Common myeloid progenitor, CD34-positive (primary cell): Measurements from ENCODE around the gene PCCA.

Source experiments
- CTCF ChIA-PET: fragments of 350-600 bp; sonication (Branson Sonifier 250); formaldehyde crosslinking; loops from one replicate; lab custom pipeline; 2021; ENCODE audit warnings: antibody characterized with exemption; lab: Charles Lee
- POLR2A ChIA-PET: fragments of 350-600 bp; sonication (Branson Sonifier 250); formaldehyde crosslinking; loops from one replicate; lab custom pipeline; 2021; ENCODE audit warnings: antibody characterized with exemption; lab: Charles Lee
- DNase-seq, 3 donors: peaks; one replicate each; pipeline versions ENCODE4 v3.0.0 to v3.0.0-alpha.2; 2013
- H3K27ac ChIP-seq, 2 experiments: 1 replicate in 1 of 2; 2 replicates in 1 of 2; pipeline ENCODE4 v1.7.0; 2013; ENCODE audit warnings: inconsistent platforms in 2 of 2, low read length in 2 of 2, mild to moderate bottlenecking in 2 of 2, low read depth in 1 of 2, moderate library complexity in 1 of 2; ENCODE audit not compliant: severe bottlenecking in 2 of 2, insufficient read depth in 1 of 2, poor library complexity in 1 of 2
- H3K27me3 ChIP-seq, 5 experiments: replicated peaks in 2 of 5; 1 replicate in 3 of 5; 2 replicates in 2 of 5; pipeline versions ENCODE4 v1.6.1 to v1.7.0; 2013; ENCODE audit warnings: low read length in 4 of 5, mild to moderate bottlenecking in 2 of 5, moderate library complexity in 2 of 5, inconsistent platforms in 1 of 5; ENCODE audit not compliant: insufficient read depth in 5 of 5, control insufficient read depth in 4 of 5
- H3K36me3 ChIP-seq, 4 experiments: 1 replicate in 2 of 4; 2 replicates in 2 of 4; pipeline versions ENCODE4 v1.6.1 to v1.7.0; 2013; ENCODE audit warnings: low read length in 3 of 4, control low read depth in 1 of 4, mild to moderate bottlenecking in 1 of 4; ENCODE audit not compliant: control insufficient read depth in 4 of 4, insufficient read depth in 4 of 4
- H3K4me1 ChIP-seq, 4 experiments: 1 replicate in 3 of 4; 2 replicates in 1 of 4; pipeline versions ENCODE4 v1.6.1 to v1.7.1; 2013; ENCODE audit warnings: low read length in 3 of 4, mild to moderate bottlenecking in 3 of 4, control low read depth in 1 of 4, inconsistent platforms in 1 of 4, moderate library complexity in 1 of 4; ENCODE audit not compliant: control insufficient read depth in 4 of 4, insufficient read depth in 4 of 4; ENCODE audit errors: control extremely low read depth in 1 of 4
- H3K4me3 ChIP-seq, 7 experiments: 1 replicate in 4 of 7; 2 replicates in 3 of 7; pipeline versions ENCODE4 v1.5.1 to v1.7.0; 2013; ENCODE audit warnings: mild to moderate bottlenecking in 7 of 7, low read length in 6 of 7, moderate library complexity in 6 of 7, inconsistent platforms in 2 of 7, low read depth in 2 of 7, control low read depth in 1 of 7; ENCODE audit not compliant: insufficient read depth in 4 of 7, control insufficient read depth in 1 of 7; ENCODE audit errors: extremely low read depth in 1 of 7
- H3K9me3 ChIP-seq, 5 experiments: 1 replicate in 4 of 5; 2 replicates in 1 of 5; pipeline versions ENCODE4 v1.6.1 to v1.7.1; 2013; ENCODE audit warnings: low read length in 4 of 5, mild to moderate bottlenecking in 2 of 5, inconsistent platforms in 1 of 5, low read depth in 1 of 5, moderate library complexity in 1 of 5; ENCODE audit not compliant: control insufficient read depth in 4 of 5, insufficient read depth in 2 of 5; ENCODE audit errors: control extremely low read depth in 1 of 5
- WGBS: methylation state at CpG from one replicate; pipeline ENCODE4 v1.1.5; 2013; ENCODE audit not compliant: insufficient coverage; 5-methylcytosine and 5-hydroxymethylcytosine counted together

Gene PCCA

GRCh38 chr13:100341327-100341726 lies 252.4 kb downstream of the PCCA start:
- DNase-seq = no peak
- Histone ChIP-seq H3K9me3 (peaks cover 0 to 15% (median 4%) of the 10 kb centered on the region in 5 experiments), H3K27me3 (no peaks in the 10 kb centered on the region), H3K4me3 (no peak overlapping the region), H3K4me1 (no peaks in the 10 kb centered on the region), H3K27ac (no peak overlapping the region), H3K36me3 (peaks cover 0 to 10% (median 0%) of the 10 kb centered on the region in 4 experiments)
- WGBS = 90% methylated on average over 4 of the region's 6 CpGs
- ChIA-PET POLR2A (no interaction called here), CTCF (no interaction called here)

- Histone ChIP-seq H3K27me3 (no peaks in the 10 kb centered on the region), H3K9me3 (peaks cover 0 to 15% (median 4%) of the 10 kb centered on the region in 5 experiments), H3K36me3 (peaks cover 0 to 10% (median 0%) of the 10 kb centered on the region in 4 experiments), H3K27ac (no peak overlapping the region), H3K4me3 (no peak overlapping the region), H3K4me1 (no peaks in the 10 kb centered on the region)
- WGBS = 90% methylated on average over 1 of the region's 4 CpGs
- ChIA-PET CTCF (no interaction called here), POLR2A (no interaction called here)
- no peak for DNase-seq
These were observed 255.7 kb downstream of the PCCA start for GRCh38 chr13:100344544-100344943.

DNA sequence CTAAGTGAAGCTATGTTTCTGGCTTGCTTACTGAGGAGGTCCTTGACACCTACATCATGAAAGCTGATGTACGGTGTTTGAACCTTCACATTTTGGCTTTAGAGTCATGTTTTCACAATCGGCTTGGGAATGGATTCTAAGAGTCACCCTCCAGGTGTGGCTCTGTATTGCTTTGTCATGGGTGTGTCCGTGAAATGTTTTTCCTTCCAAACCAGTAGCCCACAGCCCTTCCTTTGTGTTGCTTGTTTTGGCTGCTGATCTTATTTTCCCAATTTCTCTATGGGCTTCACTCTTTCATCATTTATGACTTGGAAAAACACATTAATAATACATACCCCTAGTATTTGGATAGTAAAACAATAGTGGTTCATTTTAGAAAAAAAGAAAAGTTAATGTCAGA lies 259.1 kb downstream of the PCCA start:
- 94% methylated on average over 2 of the region's 3 CpGs for WGBS
- Histone ChIP-seq H3K27me3 (no peaks in the 10 kb centered on the region), H3K36me3 (peaks cover 0 to 14% (median 0%) of the 10 kb centered on the region in 4 experiments), H3K27ac (no peak overlapping the region), H3K4me3 (no peak overlapping the region), H3K4me1 (no peaks in the 10 kb centered on the region), H3K9me3 (peaks cover 0 to 15% (median 4%) of the 10 kb centered on the region in 5 experiments)
- ChIA-PET POLR2A (no interaction called here), CTCF (no interaction called here)
- DNase-seq = no peak

DNA sequence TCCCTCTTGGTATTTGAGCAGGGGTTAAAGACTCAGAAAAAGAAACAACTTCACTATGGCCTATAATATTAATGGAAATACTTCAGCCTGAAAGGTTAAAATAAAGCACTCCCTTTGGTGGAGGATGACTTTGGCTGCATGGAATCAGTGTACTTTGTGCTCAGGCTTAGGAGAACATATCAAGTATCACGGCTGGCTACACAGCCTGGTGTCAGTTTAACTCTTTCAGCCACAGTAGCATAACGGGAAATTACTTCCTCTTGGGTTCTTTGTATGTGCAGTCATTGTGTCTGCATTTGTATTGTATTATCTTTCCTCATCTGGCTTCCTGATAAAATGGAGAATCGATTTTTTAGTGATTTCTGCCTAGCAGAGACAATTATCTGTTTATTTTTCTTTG lies 260.7 kb downstream of the PCCA start:
- Histone ChIP-seq H3K4me3 (no peak overlapping the region), H3K27ac (no peak overlapping the region), H3K36me3 (peaks cover 0 to 13% (median 0%) of the 10 kb centered on the region in 4 experiments), H3K9me3 (peaks cover 0 to 15% (median 3%) of the 10 kb centered on the region in 5 experiments), H3K4me1 (no peaks in the 10 kb centered on the region), H3K27me3 (no peaks in the 10 kb centered on the region)
- 94% methylated on average over 2 of the region's 3 CpGs for WGBS
- CTCF ChIA-PET = no interaction called here
- POLR2A ChIA-PET = no interaction called here
- DNase-seq = no peak

GRCh38 chr13:100350601-100351000 lies 261.7 kb downstream of the PCCA start:
- H3K27me3 ChIP-seq = no peaks in the 10 kb centered on the region
- ChIA-PET POLR2A (no interaction called here), CTCF (interaction anchor here (1.0 kb wide), 1 partner anchor 13 kb away, joined by 3 read pairs; no protein-coding TSS in a partner anchor)
- H3K27ac ChIP-seq = no peak overlapping the region
- no peak overlapping the region for H3K4me3 ChIP-seq
- H3K9me3 ChIP-seq = peaks cover 0 to 7% (median 3%) of the 10 kb centered on the region in 5 experiments
- peaks cover 0 to 5% (median 0%) of the 10 kb centered on the region in 4 experiments for H3K36me3 ChIP-seq
- DNase-seq = no peak
- H3K4me1 ChIP-seq = no peaks in the 10 kb centered on the region

DNA sequence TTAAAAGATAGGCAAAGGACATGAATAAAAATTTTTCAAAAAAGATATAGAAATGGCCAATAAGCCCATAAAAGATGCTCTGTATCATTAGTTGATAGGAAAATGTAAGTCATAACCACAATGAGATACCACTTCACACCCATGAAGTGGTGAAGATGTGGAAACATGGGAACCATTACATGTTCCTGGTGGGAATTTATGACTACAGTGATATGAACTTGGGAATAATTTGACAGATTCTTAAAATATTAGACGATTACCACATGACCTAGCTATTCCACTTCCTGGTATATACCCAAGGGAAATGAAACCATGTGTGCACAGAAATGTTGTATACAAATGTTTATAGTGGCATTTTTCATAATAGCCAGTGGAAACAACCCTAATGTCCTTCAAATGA lies 267.5 kb downstream of the PCCA start:
- ChIA-PET POLR2A (no interaction called here), CTCF (no interaction called here)
- Histone ChIP-seq H3K4me3 (no peak overlapping the region), H3K36me3 (peaks cover 0 to 6% (median 2%) of the 10 kb centered on the region in 4 experiments), H3K27me3 (no peaks in the 10 kb centered on the region), H3K27ac (no peak overlapping the region), H3K9me3 (peaks cover 0 to 3% (median 0%) of the 10 kb centered on the region in 5 experiments), H3K4me1 (no peaks in the 10 kb centered on the region)
- WGBS = no CpG with 5 or more reads among the region's 1 CpG
- no peak for DNase-seq

GRCh38 chr13:100356889-100357288 lies 268.0 kb downstream of the PCCA start:
- POLR2A ChIA-PET = no interaction called here

More at GRCh38 chr13:100356889-100357288, 268.0 kb downstream of the PCCA start:
- H3K27me3 ChIP-seq = no peaks in the 10 kb centered on the region
- WGBS = no CpG with 5 or more reads among the region's 3 CpGs
- H3K4me1 ChIP-seq = no peaks in the 10 kb centered on the region
- CTCF ChIA-PET = no interaction called here
- no peak for DNase-seq
- H3K4me3 ChIP-seq = no peak overlapping the region
- peaks cover 0 to 3% (median 0%) of the 10 kb centered on the region in 5 experiments for H3K9me3 ChIP-seq
- peaks cover 0 to 6% (median 2%) of the 10 kb centered on the region in 4 experiments for H3K36me3 ChIP-seq
- H3K27ac ChIP-seq = no peak overlapping the region
